HL-60/S4 treated with phorbol 12-myristate 13-acetate at 8.2 ng/mL for 4 days and 3 days (cell line): ENCODE results near the gene CCDC18.
"Not testable (repeated sequence)": the region's sequence is repeated elsewhere in the genome, so short reads cannot be mapped to it uniquely, and the experiment has no call there.

Source experiments
- in situ Hi-C: fragments of 300-500 bp; cut with MboI; formaldehyde crosslinking; loops from 2 replicates; pipeline ENCODE4 v1.15.0; 2022; ENCODE audit warnings: low sequenced_read_pairs

The CCDC18 gene

GRCh38 chr1:93223023-93223675 is 42.6 kb downstream of the CCDC18 start:
- in situ Hi-C loops: no loop called here

GRCh38 chr1:93235261-93235660 is 54.7 kb downstream of the CCDC18 start:
- in situ Hi-C loops: no loop called here

GRCh38 chr1:93237021-93237420 is 56.5 kb downstream of the CCDC18 start:
- in situ Hi-C loops: no loop called here

GRCh38 chr1:93238425-93238824 is 57.9 kb downstream of the CCDC18 start:
- in situ Hi-C loops: no loop called here

GRCh38 chr1:93239863-93240262 is 59.3 kb downstream of the CCDC18 start:
- in situ Hi-C loops: no loop called here

GRCh38 chr1:93243233-93243632 is 62.7 kb downstream of the CCDC18 start:
- in situ Hi-C loops: not testable (repeated sequence)

- in situ Hi-C loops: no loop called here
Measured at GRCh38 chr1:93244298-93245069, 64.0 kb downstream of the CCDC18 start.

GRCh38 chr1:93251966-93252365 is 71.4 kb downstream of the CCDC18 start:
- in situ Hi-C loops: no loop called here

GRCh38 chr1:93252598-93252997 is 72.1 kb downstream of the CCDC18 start:
- in situ Hi-C loops: no loop called here

GRCh38 chr1:93253516-93253915 is 73.0 kb downstream of the CCDC18 start:
- in situ Hi-C loops: no loop called here

- in situ Hi-C loops: no loop called here
Measured at GRCh38 chr1:93255222-93256079, 74.9 kb downstream of the CCDC18 start.

- in situ Hi-C loops: no loop called here
Measured at GRCh38 chr1:93256433-93256832, 75.9 kb downstream of the CCDC18 start.

GRCh38 chr1:93257889-93258288 is 77.4 kb downstream of the CCDC18 start:
- in situ Hi-C loops: no loop called here

- in situ Hi-C loops: not testable (repeated sequence)
Measured at GRCh38 chr1:93260726-93261125, 80.2 kb downstream of the CCDC18 start.

GRCh38 chr1:93262645-93263044 is 82.1 kb downstream of the CCDC18 start:
- in situ Hi-C loops: no loop called here

GRCh38 chr1:93268888-93269287 is 88.4 kb downstream of the CCDC18 start:
- in situ Hi-C loops: not testable (repeated sequence)

GRCh38 chr1:93275262-93275633 is 94.7 kb downstream of the CCDC18 start:
- in situ Hi-C loops: not testable (repeated sequence)

GRCh38 chr1:93275634-93276295 is 95.2 kb downstream of the CCDC18 start:
- in situ Hi-C loops: no loop called here

GRCh38 chr1:93277530-93277929 is 97.0 kb downstream of the CCDC18 start:
- in situ Hi-C loops: not testable (repeated sequence)

- in situ Hi-C loops: no loop called here
Measured at GRCh38 chr1:93283496-93283895, 103.0 kb downstream of the CCDC18 start.

GRCh38 chr1:93288558-93288957 is 108.0 kb downstream of the CCDC18 start:
- in situ Hi-C loops: no loop called here
